Measurements from ENCODE around the gene C9orf43.

GRCh38 chr9:113388833-113389232 lies 21.7 kb upstream of the C9orf43 start:
- TF ChIP-seq CTCF (IDR thresholded peaks at IDR 0.05; ENCODE audit: insufficient read depth, low read length) (no peak), REST (IDR thresholded peaks at IDR 0.05; ENCODE audit: insufficient replicate concordance, low read depth) (no peak), GABPA (IDR thresholded peaks at IDR 0.05; ENCODE audit: low read depth) (no peak), SPI1 (IDR thresholded peaks at IDR 0.05; ENCODE audit: borderline replicate concordance, low read depth) (no peak)

All from HL-60 (cell line).